H1 (cell line): ENCODE data around the gene CD7. TPM values are rescaled to one million over a fixed set of nuclear protein-coding genes. Genes with fewer than 3 reads are reported as not detected.
A peak's percentile ranks its signal among the peaks of the same experiment; 100 is the strongest.

Experiments used
- CTCF ChIA-PET: fragments of 300-600 bp; sonication (Branson Sonifier 250); formaldehyde crosslinking; loops from one replicate; lab custom pipeline; 2021; ENCODE audit not compliant: partially characterized antibody; lab: Charles Lee
- POLR2A ChIA-PET: fragments of 300-600 bp; sonication (Branson Sonifier 250); formaldehyde crosslinking; loops from one replicate; lab custom pipeline; 2021; ENCODE audit warnings: inconsistent platforms; ENCODE audit not compliant: partially characterized antibody; lab: Charles Lee
- DNase-seq, 2 experiments: peaks; one replicate each; pipeline versions ENCODE4 v3.0.0 to v3.0.0-alpha.2; 2010 to 2022; ENCODE audit warnings: low spot score in 2 of 2, low read depth in 1 of 2, mixed read lengths in 1 of 2
- FAIRE-seq: peaks from 2 replicates; lab custom pipeline; 2011; peaks lifted over from hg19 to GRCh38; lab: Jason Lieb, UNC
- H2AFZ ChIP-seq: 2 replicates; pipeline ENCODE4 v1.8.1; 2012; ENCODE audit warnings: low read length, inconsistent platforms
- H2AK5ac ChIP-seq: 2 replicates; pipeline ENCODE4 v1.6.1; 2013; ENCODE audit warnings: low read depth, low read length
- H2BK120ac ChIP-seq: replicated peaks from 2 replicates; pipeline ENCODE3; 2013; ENCODE audit warnings: low read depth, low read length, inconsistent platforms
- H2BK12ac ChIP-seq: 2 replicates; pipeline ENCODE4 v1.6.1; 2013; ENCODE audit warnings: low read depth, low read length
- H2BK15ac ChIP-seq: 2 replicates; pipeline ENCODE4 v1.6.1; 2013; ENCODE audit warnings: low read length
- H2BK20ac ChIP-seq: 2 replicates; pipeline ENCODE4 v1.6.1; 2013; ENCODE audit warnings: low read length
- H2BK5ac ChIP-seq: 2 replicates; pipeline ENCODE4 v1.6.1; 2013; ENCODE audit warnings: low read depth, low read length
- H3K14ac ChIP-seq: 2 replicates; pipeline ENCODE4 v1.6.1; 2013; ENCODE audit warnings: inconsistent platforms; ENCODE audit not compliant: insufficient read length
- H3K18ac ChIP-seq: 2 replicates; pipeline ENCODE4 v1.6.1; 2013; ENCODE audit warnings: low read length; ENCODE audit errors: extremely low read depth
- H3K23ac ChIP-seq: 2 replicates; pipeline ENCODE4 v1.6.1; 2013; ENCODE audit warnings: inconsistent platforms; ENCODE audit not compliant: insufficient read length
- H3K23me2 ChIP-seq: 2 replicates; pipeline ENCODE4 v1.6.1; 2013; ENCODE audit warnings: low read depth, low read length
- H3K27ac ChIP-seq: 2 replicates; pipeline ENCODE4 v1.6.1; 2011; ENCODE audit warnings: low read depth, low read length, inconsistent platforms
- H3K27me3 ChIP-seq, 4 experiments: replicated peaks in 1 of 4; 1 replicate in 1 of 4; 2 replicates in 3 of 4; pipeline versions ENCODE4 v1.6.1 to v1.8.1; 2011 to 2013; ENCODE audit warnings: low read length in 3 of 4, mild to moderate bottlenecking in 3 of 4, inconsistent platforms in 2 of 4, mixed read lengths in 2 of 4, moderate library complexity in 1 of 4; ENCODE audit not compliant: control insufficient read depth in 3 of 4, insufficient read depth in 3 of 4; ENCODE audit errors: extremely low read depth in 1 of 4
- H3K36me3 ChIP-seq, 4 experiments: 2 replicates each; pipeline versions ENCODE4 v1.6.1 to v1.8.1; 2011 to 2013; ENCODE audit warnings: mild to moderate bottlenecking in 4 of 4, low read length in 3 of 4, moderate library complexity in 2 of 4, control low read depth in 1 of 4, inconsistent platforms in 1 of 4; ENCODE audit not compliant: insufficient read depth in 4 of 4, control insufficient read depth in 2 of 4
- H3K4ac ChIP-seq: replicated peaks from 2 replicates; pipeline ENCODE3; 2013; ENCODE audit warnings: low read length, low read depth, mixed read lengths, inconsistent platforms; ENCODE audit not compliant: insufficient read length
- H3K4me1 ChIP-seq, 4 experiments: replicated peaks in 1 of 4; 1 replicate in 1 of 4; 2 replicates in 3 of 4; pipeline versions ENCODE4 v1.6.1 to v1.8.1; 2011 to 2013; ENCODE audit warnings: low read length in 3 of 4, inconsistent platforms in 2 of 4, mixed read lengths in 1 of 4; ENCODE audit not compliant: insufficient read depth in 4 of 4, control insufficient read depth in 3 of 4
- H3K4me2 ChIP-seq, 2 experiments: 2 replicates each; pipeline versions ENCODE4 v1.6.1 to v1.8.1; 2011 to 2013; ENCODE audit warnings: low read depth in 2 of 2, low read length in 2 of 2, control low read depth in 1 of 2, inconsistent platforms in 1 of 2, mild to moderate bottlenecking in 1 of 2; ENCODE audit not compliant: insufficient read depth in 1 of 2
- H3K4me3 ChIP-seq, 4 experiments: fragments of 200-600, 300-600 bp in 1 of 4; sonication (generic), shearing (Covaris generic), sonication (Bioruptor Twin) in 1 of 4; 2 replicates each; pipeline versions ENCODE4 v1.5.1 to v1.8.1; 2011 to 2016; ENCODE audit warnings: low read length in 4 of 4, low read depth in 3 of 4, control low read depth in 2 of 4, inconsistent platforms in 2 of 4, mild to moderate bottlenecking in 2 of 4, mixed read lengths in 1 of 4, moderate library complexity in 1 of 4; ENCODE audit not compliant: insufficient read depth in 2 of 4; ENCODE audit errors: extremely low read depth in 1 of 4
- H3K56ac ChIP-seq: replicated peaks from 2 replicates; pipeline ENCODE3; 2013; ENCODE audit warnings: low read depth, mild to moderate bottlenecking, mixed read lengths, low read length, inconsistent platforms; ENCODE audit not compliant: insufficient read length
- H3K79me1 ChIP-seq: 2 replicates; pipeline ENCODE4 v1.6.1; 2013; ENCODE audit warnings: low read depth, low read length, control low read depth
- H3K79me2 ChIP-seq, 2 experiments: 2 replicates each; pipeline versions ENCODE4 v1.6.1 to v1.8.1; 2012 to 2013; ENCODE audit warnings: low read length in 2 of 2, mild to moderate bottlenecking in 2 of 2, inconsistent platforms in 1 of 2; ENCODE audit not compliant: insufficient read depth in 2 of 2, control insufficient read depth in 1 of 2
- H3K9ac ChIP-seq, 4 experiments: replicated peaks in 1 of 4; 1 replicate in 1 of 4; 2 replicates in 3 of 4; pipeline versions ENCODE4 v1.6.1 to v1.8.1; 2011 to 2013; ENCODE audit warnings: low read depth in 3 of 4, low read length in 3 of 4, control low read depth in 2 of 4, mild to moderate bottlenecking in 2 of 4, moderate library complexity in 2 of 4, inconsistent platforms in 1 of 4; ENCODE audit errors: extremely low read depth in 1 of 4
- H3K9me3 ChIP-seq, 2 experiments: 2 replicates each; pipeline versions ENCODE4 v1.6.1 to v1.8.1; 2012 to 2013; ENCODE audit warnings: mild to moderate bottlenecking in 2 of 2, moderate library complexity in 2 of 2, control low read depth in 1 of 2, inconsistent platforms in 1 of 2, low read depth in 1 of 2, low read length in 1 of 2, mixed read lengths in 1 of 2; ENCODE audit not compliant: insufficient read depth in 2 of 2
- H4K20me1 ChIP-seq, 2 experiments: replicated peaks in 1 of 2; 2 replicates each; pipeline versions ENCODE3 to v1.8.1; 2011 to 2013; ENCODE audit warnings: inconsistent platforms in 2 of 2, low read length in 2 of 2, mild to moderate bottlenecking in 1 of 2; ENCODE audit not compliant: insufficient read depth in 2 of 2, control insufficient read depth in 1 of 2
- H4K5ac ChIP-seq: 2 replicates; pipeline ENCODE4 v1.6.1; 2013; ENCODE audit warnings: low read length, low read depth, mixed read lengths, inconsistent platforms; ENCODE audit not compliant: insufficient read length
- H4K8ac ChIP-seq: 2 replicates; pipeline ENCODE4 v1.8.0; 2013; ENCODE audit warnings: mild to moderate bottlenecking, moderate library complexity, low read length, inconsistent platforms; ENCODE audit not compliant: insufficient read depth; ENCODE audit errors: extremely low read depth
- H4K91ac ChIP-seq: replicated peaks from 2 replicates; pipeline ENCODE3; 2013; ENCODE audit warnings: low read length, mixed read lengths, inconsistent platforms; ENCODE audit not compliant: insufficient read length
- CBX8 ChIP-seq: fragments of 300-800, 300-1000 bp; sonication (generic); IDR thresholded peaks from 2 replicates; pipeline ENCODE4 v1.7.1; 2016; ENCODE audit warnings: low read depth, low read length, borderline replicate concordance
- CREB1 ChIP-seq: IDR thresholded peaks from 2 replicates; pipeline ENCODE4 v1.6.1; 2012; ENCODE audit warnings: inconsistent platforms
- HDAC2 ChIP-seq, 2 experiments: fragments of 300-600 bp in 1 of 2; sonication (generic) in 1 of 2; IDR thresholded peaks; 2 replicates each; pipeline ENCODE4 v1.6.1; 2011 to 2012; ENCODE audit warnings: low read depth in 2 of 2, low read length in 2 of 2, mild to moderate bottlenecking in 2 of 2, moderate library complexity in 2 of 2, borderline replicate concordance in 1 of 2, inconsistent platforms in 1 of 2
- JUND ChIP-seq: IDR thresholded peaks from 2 replicates; pipeline ENCODE4 v1.6.1; 2011; ENCODE audit warnings: mild to moderate bottlenecking, improper control_type of control experiment, low read length
- KDM4A ChIP-seq: IDR thresholded peaks from one replicate; pipeline ENCODE4 v1.7.1; 2012; ENCODE audit warnings: low read depth, mild to moderate bottlenecking, moderate library complexity, low read length, inconsistent platforms; ENCODE audit not compliant: severe bottlenecking
- RXRA ChIP-seq: IDR thresholded peaks from 2 replicates; pipeline ENCODE4 v1.6.1; 2011; ENCODE audit warnings: low read depth, mild to moderate bottlenecking, low read length, moderate library complexity; ENCODE audit not compliant: insufficient read depth
- SP1 ChIP-seq: IDR thresholded peaks from 2 replicates; pipeline ENCODE4 v1.6.1; 2011; ENCODE audit warnings: low read depth, low read length
- SP2 ChIP-seq: IDR thresholded peaks from 2 replicates; pipeline ENCODE4 v1.6.1; 2012; ENCODE audit warnings: mild to moderate bottlenecking, low read length, inconsistent platforms
- SRF ChIP-seq: IDR thresholded peaks from 2 replicates; pipeline ENCODE4 v1.6.1; 2011; ENCODE audit warnings: mild to moderate bottlenecking, low read depth, low read length, moderate library complexity
- SUZ12 ChIP-seq: fragments of 200-600 bp; sonication (generic); IDR thresholded peaks from 2 replicates; pipeline ENCODE4 v1.6.1; 2012; ENCODE audit warnings: mild to moderate bottlenecking, inconsistent platforms, low read length, moderate library complexity, mixed read lengths
- TEAD4 ChIP-seq: IDR thresholded peaks from 2 replicates; pipeline ENCODE4 v1.6.1; 2012; ENCODE audit warnings: low read depth, low read length, inconsistent platforms, mixed read lengths
- YY1 ChIP-seq: IDR thresholded peaks from 2 replicates; pipeline ENCODE4 v1.6.1; 2011; ENCODE audit warnings: low read depth, mild to moderate bottlenecking, low read length
- WGBS, 2 experiments: shearing (Covaris generic) in 1 of 2; methylation state at CpG; one replicate each; pipeline versions ENCODE4 v1.1.6 to v1.1.7; 2013 to 2015; ENCODE audit warnings: low lambda C conversion rate in 2 of 2, mixed read lengths in 2 of 2, inconsistent platforms in 1 of 2, low coverage in 1 of 2, missing lambda C conversion rate in 1 of 2; ENCODE audit not compliant: insufficient replicate concordance in 2 of 2, insufficient coverage in 1 of 2, insufficient read length in 1 of 2; ENCODE audit errors: extremely low coverage in 1 of 2, missing lambda C conversion rate in 1 of 2; 5-methylcytosine and 5-hydroxymethylcytosine counted together
- polyA plus RNA-seq, 7 experiments: library from polyadenylated mRNA; depleted of rRNA in 3 of 7; stranded (reverse) in 5 of 7; unstranded in 2 of 7; fragments of >200 nt in 5 of 7; fragments of 200-250 nt in 2 of 7; gene quantifications; 1 replicate in 5 of 7; 2 replicates in 1 of 7; 4 replicates in 1 of 7; pipeline versions ENCODE4 v1.2.1 to v1.2.3, GENCODE V29; 2011 to 2013; ENCODE audit warnings: missing spikeins in 2 of 7, mixed read lengths in 2 of 7
- total RNA-seq: library from RNA; stranded (reverse); fragmentation: NEBNext Ultra II Directional; extraction: Animal tissue kit (Norgen Biotek cat#: 25700); gene quantifications from 2 replicates; pipeline ENCODE4 v1.2.1, GENCODE V29; 2021
- TF ChIP-seq, protein P1 (sequence below): IDR thresholded peaks from 2 replicates; pipeline ENCODE4 v1.6.1; 2011; ENCODE audit warnings: low read length, improper control_type of control experiment

CD7 gene
- total and polyA plus RNA-seq, 2 of the 8 experiments (the other 6 are each of a cell fraction or from before 2014, with no cell fraction given) = 0.83 to 0.86 TPM

DNA sequence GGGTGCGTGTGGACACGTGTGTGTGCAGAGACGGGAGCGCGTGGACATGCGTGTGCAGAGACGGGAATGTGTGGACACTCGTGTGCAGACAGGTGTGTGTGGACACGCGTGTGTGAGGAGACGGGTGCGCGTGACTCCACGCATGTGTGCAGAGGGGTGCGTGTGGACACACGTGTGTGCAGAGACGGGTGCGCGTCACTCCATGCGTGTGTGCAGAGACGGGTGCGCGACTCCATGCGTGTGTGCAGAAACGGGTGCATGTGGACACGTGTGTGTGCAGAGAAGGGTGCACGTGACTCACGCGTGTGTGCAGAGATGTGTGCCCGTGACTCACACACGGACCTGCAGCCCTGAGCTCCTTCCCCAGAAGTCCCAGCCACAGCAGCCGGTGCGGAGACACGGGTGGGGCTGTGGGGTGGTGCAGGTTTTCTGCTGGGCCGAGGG lies 2.2 kb upstream of the CD7 start:
- Histone ChIP-seq H4K20me1 (peaks cover 0 to 11% of the 10 kb centered on the region in 2 experiments), H3K23ac (no peak overlapping the region), H3K79me1 (no peaks in the 10 kb centered on the region), H3K14ac (no peak overlapping the region), H3K27me3 (no peaks in the 10 kb centered on the region; a peak in 2 of 7 replicates), H4K91ac (peak overlapping the region; percentile 0), H4K5ac (no peak overlapping the region), H3K23me2 (peaks cover 5% of the 10 kb centered on the region; the same call in 1 of the 2 replicates), H3K9me3 (peaks cover 0 to 14% of the 10 kb centered on the region in 2 experiments; a peak in 1 of 4 replicates), H3K36me3 (no peaks in the 10 kb centered on the region), H3K4me3 (no peak overlapping the region), H2BK20ac (no peak overlapping the region), H3K4me1 (peaks cover 0 to 5% (median 4%) of the 10 kb centered on the region in 4 experiments; a peak in 6 of 7 replicates), H2BK120ac (no peak overlapping the region), H3K4me2 (no peak overlapping the region), H2BK12ac (no peak overlapping the region; the same call in 1 of the 2 replicates), H3K4ac (peak overlapping the region; percentile 27), H3K18ac (no peak overlapping the region), H2AFZ (no peak overlapping the region), H4K8ac (no peak overlapping the region), H2BK5ac (no peak overlapping the region), H3K56ac (no peak overlapping the region), H2AK5ac (no peak overlapping the region), H2BK15ac (no peak overlapping the region), H3K79me2 (no peaks in the 10 kb centered on the region), H3K9ac (no peak overlapping the region), H3K27ac (no peak overlapping the region)
- POLR2A ChIA-PET = interaction anchor here (1.0 kb wide), 1 partner anchor 13 kb away, joined by 3 read pairs; no protein-coding TSS in a partner anchor
- no peak for FAIRE-seq
- CTCF ChIA-PET = interaction anchor here (4.7 kb wide), 1 partner anchor 18 kb away, joined by 32 read pairs; no protein-coding TSS in a partner anchor
- WGBS, 2 experiments = 96% methylated on average over 30 of the region's 35 CpGs; no CpG with 5 or more reads in 1 of the 2 experiments
- no peak for DNase-seq
- TF ChIP-seq SP2 (no peak), KDM4A (no peak), SRF (no peak), HDAC2 (IDR thresholded peaks at IDR 0.05; ENCODE audit: borderline replicate concordance in 1 of 2, low read depth in 2 of 2, low read length in 2 of 2) (no peak), CREB1 (no peak), TEAD4 (no peak), SUZ12 (no peak), JUND (no peak), YY1 (no peak), CBX8 (no peak), RXRA (no peak), SP1 (no peak)
- TF ChIP-seq, protein P1, sequence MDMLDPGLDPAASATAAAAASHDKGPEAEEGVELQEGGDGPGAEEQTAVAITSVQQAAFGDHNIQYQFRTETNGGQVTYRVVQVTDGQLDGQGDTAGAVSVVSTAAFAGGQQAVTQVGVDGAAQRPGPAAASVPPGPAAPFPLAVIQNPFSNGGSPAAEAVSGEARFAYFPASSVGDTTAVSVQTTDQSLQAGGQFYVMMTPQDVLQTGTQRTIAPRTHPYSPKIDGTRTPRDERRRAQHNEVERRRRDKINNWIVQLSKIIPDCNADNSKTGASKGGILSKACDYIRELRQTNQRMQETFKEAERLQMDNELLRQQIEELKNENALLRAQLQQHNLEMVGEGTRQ = no peak
